Skin epidermis (tissue), 12 donors: Measurements from ENCODE around the gene PERM1.
"Not testable (repeated sequence)": the region's sequence is repeated elsewhere in the genome, so short reads cannot be mapped to it uniquely, and the experiment has no call there.

Source experiments
- H3K27ac ChIP-seq, 21 experiments: fragments of 200-600 bp; sonication (generic) in 11 of 21; one replicate each; pipeline ENCODE4 v1.5.0; 2020; ENCODE audit warnings: mild to moderate bottlenecking in 3 of 21, inconsistent platforms in 2 of 21, moderate library complexity in 2 of 21
- H3K4me3 ChIP-seq, 7 experiments: fragments of 200-600 bp; sonication (generic) in 2 of 7; one replicate each; pipeline ENCODE4 v1.5.0; 2020; ENCODE audit warnings: inconsistent platforms in 2 of 7, mild to moderate bottlenecking in 2 of 7, moderate library complexity in 1 of 7

PERM1 gene

DNA sequence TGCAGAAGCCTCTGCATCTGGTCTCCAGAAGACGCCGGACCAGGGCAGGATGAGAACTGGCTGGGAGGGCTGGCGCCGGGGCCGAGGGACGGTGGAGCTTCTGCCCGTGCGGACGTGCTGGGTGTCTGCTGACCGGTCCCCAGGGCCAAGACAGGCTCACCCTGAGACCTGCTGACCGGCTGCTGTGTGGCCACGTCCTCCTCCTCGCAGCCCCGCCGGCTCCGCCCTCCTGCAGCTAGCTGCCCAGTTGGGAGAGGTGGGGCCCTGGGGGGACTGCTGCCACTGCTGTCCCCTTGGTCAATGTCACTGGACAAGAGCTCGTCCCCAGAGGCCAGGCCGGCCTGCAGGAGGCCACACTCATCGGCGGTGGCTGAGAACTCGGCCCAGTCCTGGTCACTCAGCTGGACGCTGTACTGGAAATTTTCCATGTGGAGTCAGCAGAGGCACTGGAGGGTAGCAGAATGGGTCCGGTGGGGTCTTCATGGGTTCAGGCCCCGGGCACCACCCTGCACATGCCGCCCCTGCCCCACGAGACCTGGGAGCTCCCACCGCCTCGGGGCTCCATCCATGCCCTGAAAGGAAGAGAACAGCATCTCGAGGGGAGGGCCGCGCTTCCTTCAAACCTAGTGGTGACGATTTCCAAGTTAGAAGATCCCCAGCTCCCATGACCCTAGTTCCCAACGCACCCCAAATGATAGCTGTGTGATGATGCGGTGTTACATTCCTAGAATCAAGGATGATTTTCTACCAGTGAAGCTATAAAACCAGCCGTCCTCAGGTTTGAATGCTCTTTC, 1.1 kb downstream of the PERM1 start:
- no peak overlapping the region for H3K4me3 ChIP-seq
- peak overlapping the region in 1 of 21 experiments; percentile 41 for H3K27ac ChIP-seq

DNA sequence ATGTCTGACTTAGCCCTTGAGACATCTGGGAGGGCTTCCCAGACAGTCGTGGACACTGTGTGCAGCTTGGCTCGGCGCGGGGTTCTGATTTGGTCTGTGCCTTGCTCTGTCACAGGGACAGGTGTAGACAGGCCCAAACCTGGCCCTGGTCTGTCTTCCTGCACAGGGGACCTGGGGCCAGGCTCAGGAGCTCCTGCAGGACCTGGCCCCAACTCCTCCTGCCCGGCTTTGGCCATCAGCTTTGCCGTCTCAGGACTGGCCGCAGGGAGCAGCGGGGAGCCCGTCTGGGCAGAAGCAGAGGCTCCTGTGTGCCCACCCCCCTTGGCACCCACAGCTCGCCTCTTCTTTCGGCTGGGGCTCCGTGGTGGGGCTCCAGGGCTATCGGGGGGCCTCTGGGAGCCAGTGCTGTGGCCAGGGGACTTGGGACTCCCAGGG, 1.7 kb downstream of the PERM1 start:
- H3K27ac ChIP-seq = peak overlapping the region in 1 of 21 experiments; percentile 41

GRCh38 chr1:979744-980072, 2.2 kb downstream of the PERM1 start:
- no peak overlapping the region for H3K4me3 ChIP-seq
- H3K27ac ChIP-seq = no peak overlapping the region

More for the DNA sequence above, 1.7 kb downstream of the PERM1 start:
- H3K4me3 ChIP-seq = no peak overlapping the region

- Histone ChIP-seq H3K4me3 (no peak overlapping the region), H3K27ac (no peak overlapping the region)
Measured at GRCh38 chr1:978835-979743, 2.8 kb downstream of the PERM1 start.

DNA sequence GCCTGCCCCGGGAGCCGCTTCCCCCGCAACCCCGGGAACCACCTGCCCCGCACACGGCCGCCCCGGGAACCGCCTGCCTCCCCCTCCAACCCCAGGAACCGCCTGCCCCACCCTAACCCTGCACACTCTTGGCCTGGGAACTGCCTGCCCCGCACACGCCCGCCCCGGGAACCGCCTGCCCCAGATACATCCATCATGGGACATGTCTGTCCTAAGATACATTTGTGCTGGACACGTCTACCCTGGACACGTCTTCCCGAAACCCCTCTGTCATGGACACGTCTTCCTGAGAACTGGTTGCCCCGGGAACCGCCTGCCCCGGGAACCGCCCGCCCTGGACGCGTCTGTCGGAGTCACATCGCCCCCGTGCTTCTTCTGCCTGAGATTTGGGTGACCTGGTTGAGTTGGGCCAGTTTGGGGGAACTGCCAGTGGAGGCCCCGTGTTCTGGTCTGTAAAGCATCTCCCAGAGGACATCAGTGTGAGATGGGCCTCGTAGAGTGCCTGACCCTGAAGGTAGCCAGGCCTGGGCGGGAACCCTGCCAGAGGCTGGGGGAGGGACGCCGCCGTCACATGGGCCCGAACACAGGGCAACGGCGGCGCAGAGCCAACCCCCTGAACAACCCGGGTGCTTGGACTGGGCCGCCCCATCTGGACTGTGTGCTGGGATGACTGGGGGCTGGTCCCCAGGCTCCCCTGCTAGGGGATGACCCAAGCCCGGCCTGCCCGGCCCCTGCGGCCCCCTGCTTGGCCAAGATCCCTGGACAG, 3.6 kb downstream of the PERM1 start:
- no peak overlapping the region for H3K27ac ChIP-seq

GRCh38 chr1:976791-977190, 5.1 kb downstream of the PERM1 start:
- not testable (repeated sequence) for H3K27ac ChIP-seq, H3K4me3 ChIP-seq

More for the DNA sequence above, 3.6 kb downstream of the PERM1 start:
- no peak overlapping the region for H3K4me3 ChIP-seq

- peak overlapping the region in 9 of 21 experiments; percentile 10 to 81 (median 45) for H3K27ac ChIP-seq
- H3K4me3 ChIP-seq = peak overlapping the region in 4 of 7 experiments; percentile 8 to 30 (median 20)
Measured at GRCh38 chr1:975896-976683, 5.8 kb downstream of the PERM1 start.

GRCh38 chr1:975365-975764, 6.5 kb downstream of the PERM1 start:
- Histone ChIP-seq H3K27ac (peak overlapping the region in 1 of 21 experiments; percentile 38), H3K4me3 (no peak overlapping the region)

GRCh38 chr1:974687-975328, 7.1 kb downstream of the PERM1 start:
- Histone ChIP-seq H3K4me3 (no peak overlapping the region), H3K27ac (no peak overlapping the region)

DNA sequence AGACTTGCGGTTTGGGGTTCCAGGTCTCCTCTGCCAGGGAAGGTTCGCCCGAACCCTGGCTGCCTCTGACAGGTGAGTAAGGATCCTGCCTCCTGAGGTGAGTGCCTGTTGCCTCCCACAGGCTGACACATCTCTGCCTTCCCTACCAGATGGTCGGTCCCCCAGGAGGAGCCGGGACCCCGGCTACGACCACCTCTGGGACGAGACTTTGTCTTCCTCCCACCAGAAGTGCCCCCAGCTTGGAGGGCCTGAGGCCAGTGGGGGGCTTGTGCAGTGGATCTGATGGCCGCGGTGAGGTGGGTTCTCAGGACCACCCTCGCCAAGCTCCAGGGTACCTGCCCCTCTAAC, 7.6 kb downstream of the PERM1 start:
- H3K4me3 ChIP-seq = no peak overlapping the region
- H3K27ac ChIP-seq = no peak overlapping the region

DNA sequence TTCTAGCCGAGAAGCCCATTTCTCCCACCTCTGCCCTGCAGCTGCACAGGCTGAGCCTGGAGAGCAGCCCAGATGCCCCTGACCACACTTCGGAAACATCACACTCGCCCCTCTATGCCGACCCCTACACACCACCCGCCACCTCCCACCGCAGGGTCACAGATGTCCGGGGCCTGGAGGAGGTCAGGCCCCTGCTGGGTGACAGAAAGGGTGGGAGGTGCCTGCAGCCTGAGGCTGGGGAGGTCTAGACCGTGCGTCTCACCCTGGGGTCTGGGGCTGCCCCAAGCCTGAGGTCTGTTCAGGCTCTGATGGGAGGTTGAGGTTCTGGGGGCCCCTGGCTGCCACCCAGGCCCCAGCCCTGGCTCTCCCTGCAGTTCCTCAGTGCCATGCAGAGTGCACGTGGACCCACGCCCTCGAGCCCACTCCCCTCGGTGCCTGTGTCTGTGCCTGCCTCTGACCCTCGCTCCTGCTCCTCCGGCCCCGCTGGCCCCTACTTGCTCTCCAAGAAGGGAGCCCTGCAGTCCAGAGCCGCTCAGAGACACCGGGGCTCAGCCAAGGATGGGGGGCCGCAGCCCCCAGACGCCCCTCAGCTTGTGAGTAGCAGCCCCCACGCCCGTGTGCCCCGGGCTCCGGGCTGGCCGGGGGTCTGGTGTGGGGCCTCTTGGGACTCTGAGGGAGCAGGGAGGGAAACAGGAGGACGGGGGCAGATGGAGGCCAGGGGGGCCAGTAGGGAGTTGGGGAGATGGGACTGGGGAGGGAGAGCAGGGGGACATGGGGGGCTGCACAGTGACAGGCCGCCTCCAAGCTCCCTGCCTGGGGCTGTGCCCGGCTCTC, 8.2 kb downstream of the PERM1 start:
- Histone ChIP-seq H3K4me3 (no peak overlapping the region), H3K27ac (no peak overlapping the region)

DNA sequence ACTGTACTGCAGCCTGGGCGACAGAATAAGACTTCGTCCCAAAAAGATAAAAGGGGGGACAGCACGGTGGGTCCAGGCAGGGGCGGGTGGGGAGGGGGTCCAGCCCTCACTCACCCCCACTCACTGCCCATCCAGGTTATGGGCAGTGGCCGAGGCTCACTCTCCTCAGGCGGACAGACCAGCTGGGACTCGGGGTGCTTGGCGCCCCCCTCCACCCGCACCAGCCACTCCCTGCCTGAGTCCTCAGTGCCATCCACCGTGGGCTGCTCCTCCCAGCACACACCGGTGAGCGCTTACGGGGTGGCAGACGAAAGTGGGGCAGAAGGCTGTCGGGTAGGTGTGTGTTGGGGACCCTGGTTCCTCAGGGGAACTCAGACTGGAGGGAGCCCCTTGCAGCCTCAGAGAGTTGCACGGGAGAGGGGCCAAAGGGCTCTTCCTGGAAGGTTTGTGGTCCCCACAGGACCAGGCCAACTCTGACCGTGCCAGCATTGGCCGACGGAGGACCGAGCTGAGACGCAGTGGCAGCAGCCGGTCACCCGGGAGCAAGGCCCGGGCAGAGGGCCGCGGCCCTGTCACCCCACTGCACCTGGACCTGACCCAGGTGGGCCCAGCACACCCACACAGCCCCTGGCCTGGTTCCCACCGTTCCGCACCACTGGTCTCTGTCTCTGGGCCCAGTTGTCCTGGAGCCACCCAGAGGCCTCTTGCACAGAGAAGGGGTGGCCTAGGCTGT, 9.0 kb downstream of the PERM1 start:
- Histone ChIP-seq H3K27ac (no peak overlapping the region), H3K4me3 (no peak overlapping the region)

- peak overlapping the region in 2 of 21 experiments; percentile 28 to 34 for H3K27ac ChIP-seq
- H3K4me3 ChIP-seq = no peak overlapping the region
Measured at GRCh38 chr1:971751-972506, 10.0 kb downstream of the PERM1 start.

GRCh38 chr1:970973-971730, 10.7 kb downstream of the PERM1 start:
- H3K4me3 ChIP-seq = peak overlapping the region in 1 of 7 experiments; percentile 7
- H3K27ac ChIP-seq = peak overlapping the region in 2 of 21 experiments; percentile 5 to 12

DNA sequence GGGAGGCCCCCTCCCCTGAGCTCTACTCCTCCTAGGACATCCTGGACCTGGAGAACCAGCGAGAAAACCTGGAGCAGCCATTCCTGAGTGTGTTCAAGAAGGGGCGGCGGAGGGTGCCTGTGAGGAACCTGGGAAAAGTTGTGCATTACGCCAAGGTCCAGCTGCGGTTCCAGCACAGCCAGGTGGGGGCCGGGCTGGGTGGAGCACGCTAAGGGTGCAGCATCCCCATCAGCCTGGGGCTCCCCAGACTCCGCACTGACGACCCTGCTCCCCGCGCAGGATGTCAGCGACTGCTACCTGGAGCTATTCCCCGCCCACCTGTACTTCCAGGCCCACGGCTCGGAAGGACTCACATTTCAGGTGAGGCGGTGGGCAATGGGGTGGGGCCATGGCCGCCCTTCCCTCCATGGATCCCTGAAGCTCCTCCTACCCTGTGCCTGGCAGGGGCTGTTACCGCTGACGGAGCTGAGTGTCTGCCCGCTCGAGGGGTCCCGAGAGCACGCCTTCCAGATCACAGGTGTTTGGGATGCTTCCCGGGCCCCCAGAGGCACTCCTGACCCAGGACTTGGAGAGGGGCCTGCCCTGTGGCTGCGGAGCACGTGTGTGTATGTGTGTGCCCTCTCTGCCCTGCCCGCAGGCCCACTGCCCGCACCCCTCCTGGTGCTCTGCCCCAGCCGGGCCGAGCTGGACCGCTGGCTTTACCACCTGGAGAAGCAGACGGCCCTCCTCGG, 11.5 kb downstream of the PERM1 start:
- H3K4me3 ChIP-seq = peak overlapping the region in 1 of 7 experiments; percentile 7

More for the DNA sequence above, 11.5 kb downstream of the PERM1 start:
- H3K27ac ChIP-seq = peak overlapping the region in 2 of 21 experiments; percentile 5 to 12
